GM19468 (cell line): ENCODE data around the gene DNAAF6.

Source experiments
- ATAC-seq: cut with Tn5 transposase; IDR thresholded peaks from one replicate; pipeline ENCODE4 v1.9.1; 2021; ENCODE audit warnings: mild to moderate bottlenecking, moderate library complexity, moderate number of reproducible peaks; ENCODE audit not compliant: unreplicated experiment; ENCODE audit errors: extremely low read depth

Gene DNAAF6

GRCh38 chrX:107290019-107290418 is 83.6 kb downstream of the DNAAF6 start:
- ATAC-seq = no peak

DNA sequence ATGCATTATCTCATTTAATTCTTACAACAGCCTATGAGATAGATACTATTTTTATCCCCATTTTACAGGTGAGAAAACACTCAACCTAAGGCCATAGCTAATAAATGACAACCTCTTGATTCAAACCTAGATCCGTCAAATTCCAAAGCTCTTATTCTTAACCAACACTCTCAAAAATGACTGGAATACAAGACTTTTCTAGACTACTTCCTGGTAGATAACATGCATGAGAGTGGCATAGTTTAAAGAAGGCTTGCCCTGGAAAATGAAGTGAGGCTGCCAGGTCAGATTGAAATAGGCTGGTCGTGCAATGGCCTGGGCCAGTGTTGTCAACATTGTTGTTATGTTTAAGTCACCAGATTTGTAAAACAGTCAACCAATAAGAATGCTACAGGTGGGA is 86.6 kb downstream of the DNAAF6 start:
- no peak for ATAC-seq
